HEK293T (cell line): Measurements from ENCODE around the gene DOC2A.

Experiments used
- ARNT ChIP-seq: fragments of 450-650 bp; IDR thresholded peaks from 2 replicates; pipeline ENCODE4 v1.6.1; 2017; ENCODE audit warnings: mild to moderate bottlenecking
- BHLHE40 ChIP-seq: fragments of 450-650 bp; IDR thresholded peaks from 2 replicates; pipeline ENCODE4 v1.6.1; 2016; ENCODE audit warnings: mild to moderate bottlenecking, moderate library complexity, borderline replicate concordance
- FOXK2 ChIP-seq: fragments of 450-650 bp; IDR thresholded peaks from 2 replicates; pipeline ENCODE4 v1.6.1; 2016; ENCODE audit warnings: mild to moderate bottlenecking
- FOXM1 ChIP-seq: fragments of 450-650 bp; IDR thresholded peaks from 2 replicates; pipeline ENCODE4 v1.6.1; 2017; ENCODE audit warnings: mild to moderate bottlenecking, borderline replicate concordance

- TF ChIP-seq BHLHE40, result no peak
- TF ChIP-seq FOXK2, result no peak
- no peak for TF ChIP-seq FOXM1
- TF ChIP-seq ARNT, result no peak
Observed at GRCh38 chr16:30006659-30007377, 4.0 kb downstream of the DOC2A start.
